ENCODE results near the gene CACNA2D1. TPM values are rescaled to one million over a fixed set of nuclear protein-coding genes. Genes with fewer than 3 reads are reported as not detected.
"Not testable (repeated sequence)": the region's sequence is repeated elsewhere in the genome, so short reads cannot be mapped to it uniquely, and the experiment has no call there.

The CACNA2D1 gene
- total RNA-seq, 1 experiment from 2014 or later: 8.3 TPM

DNA sequence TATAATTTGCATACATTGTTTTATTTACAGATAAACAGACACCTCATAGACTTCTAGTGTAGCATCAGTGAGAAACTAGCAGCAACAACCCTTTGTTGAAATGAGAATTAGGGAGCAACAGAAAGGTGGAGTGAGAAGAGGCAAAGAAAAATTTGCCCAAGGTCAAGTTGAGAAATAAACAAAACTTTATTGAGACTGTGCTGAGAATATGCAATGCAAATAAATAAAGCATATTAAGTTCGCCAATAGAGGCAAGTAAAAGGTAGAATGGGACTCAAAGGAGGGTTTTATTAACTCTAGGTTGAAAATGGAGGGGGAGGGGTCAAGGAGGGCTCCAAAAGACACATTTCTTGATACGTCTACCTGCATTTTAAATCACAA lies 49.7 kb downstream of the CACNA2D1 start:
- DNase-seq (ENCODE audit: low read depth): no peak

- no peak for DNase-seq (ENCODE audit: low read depth)
These were observed 50.3 kb downstream of the CACNA2D1 start for GRCh38 chr7:82393076-82393839.

DNA sequence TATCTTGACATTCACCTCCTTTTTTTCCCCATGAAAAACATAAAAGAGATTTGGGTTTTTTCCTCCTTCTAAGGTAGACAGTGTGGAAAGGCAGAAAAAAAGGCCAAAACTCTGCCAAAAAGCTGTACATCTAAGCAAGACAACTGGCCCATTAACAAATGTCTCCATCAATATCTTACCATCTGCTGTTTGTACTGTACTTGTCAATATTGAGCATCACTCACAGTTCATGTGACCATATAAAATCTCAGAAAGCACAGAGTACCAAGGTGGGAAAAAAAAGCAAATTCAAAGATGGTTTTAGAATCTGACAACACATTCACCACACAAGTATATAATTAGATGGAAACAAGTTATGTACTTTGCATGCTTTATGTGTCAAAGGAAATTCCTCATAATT lies 52.6 kb downstream of the CACNA2D1 start:
- DNase-seq (ENCODE audit: low read depth): no peak

DNA sequence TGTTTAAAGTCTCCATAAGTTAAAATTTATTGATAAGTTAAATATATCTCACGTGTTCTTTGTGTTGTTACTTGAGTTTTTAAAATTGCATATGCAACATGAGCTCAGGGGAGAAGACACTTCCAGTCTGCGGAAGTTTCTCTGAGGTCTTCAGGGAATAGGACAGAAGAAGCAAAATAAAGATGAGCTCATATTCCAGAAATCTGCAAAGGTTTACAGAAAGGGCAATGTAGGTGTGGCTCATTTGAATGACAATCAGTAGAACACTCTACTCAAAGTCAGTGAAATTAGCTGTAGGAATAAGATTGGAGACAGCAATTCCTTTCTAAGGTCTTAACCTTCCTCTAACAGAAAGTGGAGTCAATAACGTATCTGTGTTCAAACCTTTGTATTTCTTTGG lies 53.7 kb downstream of the CACNA2D1 start:
- no peak for DNase-seq (ENCODE audit: low read depth)

GRCh38 chr7:82388138-82388537 lies 55.4 kb downstream of the CACNA2D1 start:
- DNase-seq (ENCODE audit: low read depth): no peak

GRCh38 chr7:82386571-82386970 lies 57.0 kb downstream of the CACNA2D1 start:
- DNase-seq (ENCODE audit: low read depth): not testable (repeated sequence)

DNA sequence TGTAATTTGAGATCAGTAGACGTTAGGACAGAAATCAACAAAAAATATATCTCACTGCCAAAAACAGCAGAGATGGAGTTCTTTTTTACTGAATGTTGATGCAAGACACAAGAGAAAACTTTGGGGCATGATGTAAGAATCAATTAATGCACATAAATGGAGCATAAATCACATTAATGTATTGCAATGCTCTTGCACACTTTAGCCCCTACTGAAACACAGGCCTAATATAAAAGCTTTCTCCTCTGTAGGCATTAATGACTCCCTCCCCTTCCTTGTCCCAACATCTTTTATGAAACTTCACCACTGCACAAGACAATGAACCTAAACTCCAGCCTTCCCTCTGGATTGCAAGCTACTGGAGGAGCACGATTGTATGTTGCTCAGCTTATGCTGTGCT lies 58.8 kb downstream of the CACNA2D1 start:
- DNase-seq (ENCODE audit: low read depth): no peak

DNA sequence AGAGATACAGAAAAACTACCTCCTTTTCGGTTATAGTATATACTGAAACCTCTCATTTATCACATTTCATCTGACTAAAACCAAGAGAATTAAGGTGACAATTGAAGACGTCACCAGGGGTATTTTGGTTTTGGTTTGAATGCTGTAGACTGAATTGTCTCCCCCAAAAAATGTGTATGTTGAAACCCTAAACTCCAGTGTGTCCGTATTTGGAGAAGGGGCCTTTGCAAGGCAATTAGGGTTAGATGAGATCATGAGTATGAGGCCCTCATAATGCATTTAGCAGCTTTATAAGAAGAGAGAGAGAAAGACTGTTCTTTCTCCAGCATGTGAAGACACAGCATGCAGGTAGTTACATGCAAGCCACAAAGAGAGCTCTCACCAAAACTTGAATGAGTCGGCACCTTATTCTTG lies 59.5 kb downstream of the CACNA2D1 start:
- no peak for DNase-seq (ENCODE audit: low read depth)

DNA sequence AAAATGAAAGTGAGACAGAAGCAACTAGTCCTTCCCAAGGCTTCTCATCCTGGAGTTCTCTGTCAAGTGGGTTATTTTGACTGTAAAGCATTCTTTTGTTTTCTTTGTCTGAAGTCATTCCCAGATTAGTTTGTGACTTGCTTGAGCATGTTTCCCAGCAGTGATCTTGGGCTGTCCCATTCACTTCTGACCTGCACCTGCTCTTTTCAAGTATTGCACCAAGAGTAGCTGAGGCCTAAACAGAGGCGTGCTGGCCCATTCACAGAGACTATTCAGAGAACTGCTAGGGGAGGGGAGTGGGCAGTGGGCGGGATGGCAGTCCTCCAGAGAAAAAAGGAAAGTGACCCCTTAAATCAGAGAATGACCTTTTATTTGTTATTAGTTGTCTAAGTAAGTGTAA lies 61.3 kb downstream of the CACNA2D1 start:
- no peak for DNase-seq (ENCODE audit: low read depth)

GRCh38 chr7:82376739-82377138 lies 66.8 kb downstream of the CACNA2D1 start:
- no peak for DNase-seq (ENCODE audit: low read depth)

DNA sequence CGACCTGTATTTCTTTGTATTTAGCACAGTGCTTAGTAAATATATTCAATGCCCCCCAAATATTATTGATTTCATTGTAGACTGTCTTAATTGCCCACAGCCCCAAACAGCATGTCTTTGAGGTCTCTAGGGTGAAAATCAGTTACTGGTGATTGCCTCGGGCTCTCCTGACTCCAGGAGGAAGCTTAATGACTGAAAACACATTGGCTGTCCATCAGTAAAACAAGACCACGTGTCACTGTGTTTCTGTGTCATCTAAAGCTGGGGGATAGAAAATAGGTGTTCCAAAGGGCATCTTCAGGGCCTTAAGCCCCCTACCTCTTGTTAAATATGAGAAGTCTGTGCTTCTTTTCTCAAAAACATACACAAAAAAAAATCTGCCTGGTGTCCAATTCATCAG lies 67.9 kb downstream of the CACNA2D1 start:
- no peak for DNase-seq (ENCODE audit: low read depth)

- no peak for DNase-seq (ENCODE audit: low read depth)
These were observed 68.4 kb downstream of the CACNA2D1 start for GRCh38 chr7:82375129-82375528.

DNA sequence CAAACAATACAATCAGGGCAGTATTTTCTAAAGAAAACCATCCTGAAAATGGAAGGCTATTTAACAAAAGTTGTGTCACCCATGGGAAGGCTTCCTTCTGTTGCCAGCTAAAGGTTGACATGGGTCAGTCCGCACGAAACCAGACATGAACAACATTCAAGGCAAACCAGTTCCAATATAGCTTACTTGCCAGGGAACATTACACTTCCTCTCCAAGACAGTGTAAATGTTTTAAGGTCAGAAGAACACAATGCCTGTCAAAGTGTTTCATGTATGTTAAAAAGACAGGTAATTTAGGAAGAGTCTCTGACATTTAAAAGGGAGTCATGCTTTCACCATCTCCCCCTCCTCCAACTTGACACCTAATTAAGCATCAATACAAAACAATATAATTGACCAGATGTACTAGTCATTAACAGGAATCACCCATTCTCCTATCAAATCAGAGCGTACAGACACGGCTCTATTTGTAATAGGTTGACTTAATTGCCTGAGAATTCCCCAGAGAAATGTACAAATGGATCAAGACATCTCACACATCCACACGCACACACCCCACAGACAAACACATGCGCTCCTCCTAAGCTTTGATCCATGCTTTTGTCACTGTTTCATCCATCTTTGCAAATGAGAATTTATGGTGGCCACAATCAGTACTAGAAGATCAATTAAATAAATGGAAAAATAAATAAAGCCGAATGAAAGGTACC lies 69.5 kb downstream of the CACNA2D1 start:
- no peak for DNase-seq (ENCODE audit: low read depth)

DNA sequence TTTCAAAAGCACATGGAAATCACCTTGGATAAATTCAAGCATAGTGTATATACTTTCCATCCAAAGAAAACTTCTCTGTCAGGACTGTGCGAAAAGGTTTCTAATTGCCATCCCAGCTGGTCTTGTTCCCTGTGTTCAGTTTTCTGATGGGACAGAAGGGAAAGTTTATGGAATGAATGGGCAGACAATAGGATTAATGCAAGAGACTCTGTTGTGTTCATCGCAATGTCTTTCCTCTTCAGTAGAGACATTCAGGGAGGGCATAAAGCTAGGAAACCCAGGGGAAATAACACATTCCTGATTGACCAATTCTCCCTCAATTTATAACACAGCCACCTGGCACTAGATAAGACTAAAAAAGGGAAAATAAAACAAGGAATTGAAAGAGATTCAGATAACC lies 78.9 kb downstream of the CACNA2D1 start:
- no peak for DNase-seq (ENCODE audit: low read depth)

- DNase-seq (ENCODE audit: low read depth): no peak
These were observed 79.5 kb downstream of the CACNA2D1 start for GRCh38 chr7:82364048-82364447.

GRCh38 chr7:82362129-82362706 lies 81.4 kb downstream of the CACNA2D1 start:
- peak; percentile 7 for DNase-seq (ENCODE audit: low read depth)

- no peak for DNase-seq (ENCODE audit: low read depth)
These were observed 82.8 kb downstream of the CACNA2D1 start for GRCh38 chr7:82360591-82361368.

DNA sequence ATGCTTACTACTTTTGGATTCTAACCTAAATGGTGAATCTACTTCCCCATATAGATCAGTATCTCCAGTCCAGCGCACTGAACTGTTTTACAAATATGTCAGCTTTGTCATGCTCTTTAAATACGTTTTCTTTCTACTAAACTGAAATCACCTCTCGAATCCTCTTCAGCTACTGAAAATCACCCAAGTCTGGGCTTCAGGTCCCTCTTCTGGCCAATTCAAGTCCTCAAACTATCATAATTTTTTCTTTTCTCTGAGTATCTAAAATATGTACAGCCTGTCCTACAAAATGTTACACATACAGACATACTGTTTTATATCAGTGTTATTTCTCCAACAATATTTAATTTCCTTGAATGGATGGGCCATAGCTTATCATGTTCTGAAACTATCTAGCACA lies 84.2 kb downstream of the CACNA2D1 start:
- DNase-seq (ENCODE audit: low read depth): no peak

GRCh38 chr7:82358923-82359322 lies 84.7 kb downstream of the CACNA2D1 start:
- no peak for DNase-seq (ENCODE audit: low read depth)

- DNase-seq (ENCODE audit: low read depth): no peak
These were observed 85.5 kb downstream of the CACNA2D1 start for GRCh38 chr7:82358009-82358578.

DNA sequence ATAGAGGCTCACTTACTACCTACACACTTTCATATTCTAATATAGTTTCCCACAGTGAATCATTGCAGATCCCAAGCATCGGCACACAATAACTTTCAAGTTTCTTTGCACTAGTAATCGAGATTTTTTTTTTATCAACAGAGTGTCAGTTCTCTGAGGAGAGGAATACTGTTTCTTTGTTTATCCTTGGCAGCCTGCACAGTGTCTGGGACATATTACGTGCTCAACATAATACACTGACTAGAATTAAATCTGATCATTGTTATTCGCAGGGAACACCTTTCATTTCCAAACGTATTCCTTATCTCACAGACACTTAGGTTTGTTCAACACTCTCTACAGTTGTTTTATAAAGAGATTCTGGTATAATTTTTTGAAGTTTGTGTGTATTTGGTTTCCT lies 95.3 kb downstream of the CACNA2D1 start:
- DNase-seq (ENCODE audit: low read depth): no peak

DNA sequence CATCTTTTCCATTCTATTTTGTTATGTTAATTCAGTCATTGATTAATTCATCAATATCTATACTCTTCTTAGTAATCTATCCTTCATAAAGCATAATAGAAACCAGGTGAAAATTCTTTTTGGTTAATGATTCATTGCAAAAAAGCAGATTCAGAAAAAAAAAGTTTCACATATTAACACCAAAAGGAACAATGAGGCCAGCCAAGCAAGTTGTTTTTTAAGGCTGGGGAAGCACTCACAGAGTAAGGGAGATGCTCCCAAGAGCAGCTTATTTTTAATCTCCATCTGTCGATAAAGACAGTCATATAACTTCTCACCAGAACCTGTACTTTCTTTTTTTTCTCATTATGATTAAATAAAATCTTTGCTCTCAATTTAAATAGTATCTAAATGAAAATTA lies 95.8 kb downstream of the CACNA2D1 start:
- DNase-seq (ENCODE audit: low read depth): no peak

All from M059J (cell line).